Measurements from ENCODE around the gene GMPS.
"Not testable (repeated sequence)": the region's sequence is repeated elsewhere in the genome, so short reads cannot be mapped to it uniquely, and the experiment has no call there.

The GMPS gene

GRCh38 chr3:155885292-155885691 is 14.8 kb downstream of the GMPS start:
- Mint-ChIP-seq H3K4me3 (no peak overlapping the region), H3K36me3 (ENCODE audit: low read depth) (no peaks in the 10 kb centered on the region), H3K27me3 (ENCODE audit: low read depth) (no peaks in the 10 kb centered on the region), H3K9me3 (no peaks in the 10 kb centered on the region), H3K4me1 (peaks cover 21% of the 10 kb centered on the region), H3K27ac (no peak overlapping the region)
- TF ChIP-seq CTCF (IDR thresholded peaks at IDR 0.05; ENCODE audit: unreplicated experiment in 3 of 3), result no peak

- H3K4me3 Mint-ChIP-seq; H3K27me3 Mint-ChIP-seq (ENCODE audit: low read depth): not testable (repeated sequence)
Measured at GRCh38 chr3:155886348-155886747, 15.9 kb downstream of the GMPS start.

DNA sequence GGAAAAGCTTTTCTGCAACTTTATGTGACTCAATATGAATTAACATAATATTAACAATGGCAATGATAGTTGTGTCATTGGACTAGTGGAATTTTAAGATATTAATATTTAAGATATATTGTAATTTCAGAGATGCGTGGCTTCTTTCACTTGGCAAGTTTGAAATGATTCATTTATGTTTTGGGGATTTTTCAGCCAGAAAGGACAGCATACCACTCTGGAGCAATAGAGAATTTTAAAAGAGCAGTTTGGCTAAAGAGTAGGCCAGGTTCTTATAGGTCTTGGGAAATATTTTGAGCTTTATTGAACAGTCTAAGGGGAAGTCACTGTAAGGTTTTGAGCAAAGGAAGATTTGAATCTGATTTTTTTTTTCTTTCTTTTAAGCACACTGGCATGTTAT is 16.5 kb downstream of the GMPS start:
- no peak overlapping the region for H3K4me3 Mint-ChIP-seq

More at GRCh38 chr3:155886348-155886747, 15.9 kb downstream of the GMPS start:
- not testable (repeated sequence) for H3K27ac Mint-ChIP-seq; H3K36me3 Mint-ChIP-seq (ENCODE audit: low read depth); H3K9me3 Mint-ChIP-seq
- peaks cover 23% of the 10 kb centered on the region for H3K4me1 Mint-ChIP-seq

DNA sequence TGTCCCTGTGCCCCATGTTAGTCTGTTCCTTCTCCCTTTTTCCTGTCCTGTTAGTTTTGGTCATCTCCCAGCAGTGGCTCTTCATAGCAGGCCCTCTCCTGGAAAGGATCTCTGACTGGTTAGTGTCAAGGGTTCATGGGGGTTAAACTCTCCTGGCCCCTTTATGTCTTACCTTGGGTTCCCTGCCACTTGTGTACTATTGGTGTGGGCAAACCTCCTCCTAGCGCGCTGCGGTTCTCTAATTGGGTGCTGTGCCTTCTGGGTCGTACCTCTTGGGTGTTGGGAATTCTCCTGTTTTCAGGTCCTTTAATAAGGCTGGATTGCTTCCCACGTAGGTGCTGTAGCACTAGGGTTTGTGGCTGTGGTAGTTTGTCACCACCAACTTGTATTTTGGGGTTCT is 18.8 kb downstream of the GMPS start:
- peaks cover 14% of the 10 kb centered on the region for H3K36me3 Mint-ChIP-seq (ENCODE audit: low read depth)
- no peaks in the 10 kb centered on the region for H3K9me3 Mint-ChIP-seq

More for the DNA sequence above, 16.5 kb downstream of the GMPS start:
- Mint-ChIP-seq H3K27ac (no peak overlapping the region), H3K36me3 (ENCODE audit: low read depth) (no peaks in the 10 kb centered on the region), H3K9me3 (no peaks in the 10 kb centered on the region), H3K27me3 (ENCODE audit: low read depth) (no peaks in the 10 kb centered on the region), H3K4me1 (peaks cover 23% of the 10 kb centered on the region)
- no peak for TF ChIP-seq CTCF (IDR thresholded peaks at IDR 0.05; ENCODE audit: unreplicated experiment in 3 of 3)

GRCh38 chr3:155889952-155890351 is 19.5 kb downstream of the GMPS start:
- no peak overlapping the region for H3K4me3 Mint-ChIP-seq
- peak overlapping the region; percentile 10 to 49 (median 12) for H3K27ac Mint-ChIP-seq
- H3K4me1 Mint-ChIP-seq, result peaks cover 18% of the 10 kb centered on the region
- no peaks in the 10 kb centered on the region for H3K27me3 Mint-ChIP-seq (ENCODE audit: low read depth)
- peaks cover 20% of the 10 kb centered on the region for H3K36me3 Mint-ChIP-seq (ENCODE audit: low read depth)
- TF ChIP-seq CTCF (IDR thresholded peaks at IDR 0.05; ENCODE audit: unreplicated experiment in 3 of 3), result no peak
- no peaks in the 10 kb centered on the region for H3K9me3 Mint-ChIP-seq

More for the DNA sequence above, 18.8 kb downstream of the GMPS start:
- peak overlapping the region in 2 of 3 experiments; percentile 16 to 38 for H3K27ac Mint-ChIP-seq
- peaks cover 23% of the 10 kb centered on the region for H3K4me1 Mint-ChIP-seq
- no peak overlapping the region for H3K4me3 Mint-ChIP-seq
- no peak for TF ChIP-seq CTCF (IDR thresholded peaks at IDR 0.05; ENCODE audit: unreplicated experiment in 3 of 3)
- H3K27me3 Mint-ChIP-seq (ENCODE audit: low read depth), result no peaks in the 10 kb centered on the region

DNA sequence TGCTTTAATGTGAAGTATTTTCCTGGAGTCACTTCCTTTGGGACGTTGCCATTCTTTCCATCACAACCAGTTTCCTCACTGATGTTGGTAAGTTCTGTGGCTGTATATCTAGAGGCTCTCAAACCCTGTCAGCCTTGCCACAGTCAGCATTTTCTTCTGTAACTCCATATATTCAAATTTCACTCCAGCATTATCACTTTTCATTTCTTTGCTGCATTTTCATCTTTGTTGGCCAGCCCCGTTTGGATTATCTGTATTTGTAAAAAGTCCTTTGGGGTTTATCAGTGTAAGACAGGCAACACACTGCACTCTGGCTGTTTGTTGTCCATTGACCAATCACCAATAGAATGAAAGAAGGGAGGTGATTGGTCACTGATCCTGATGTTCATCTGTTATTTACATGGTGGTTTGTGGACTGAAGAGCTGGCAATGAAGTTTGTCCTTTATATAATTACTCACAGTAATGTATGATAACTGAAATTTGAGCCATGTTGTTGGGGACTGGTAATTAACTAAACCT is 20.3 kb downstream of the GMPS start:
- Mint-ChIP-seq H3K4me1 (peaks cover 17% of the 10 kb centered on the region), H3K27me3 (ENCODE audit: low read depth) (no peaks in the 10 kb centered on the region), H3K4me3 (no peak overlapping the region), H3K9me3 (no peaks in the 10 kb centered on the region), H3K36me3 (ENCODE audit: low read depth) (peaks cover 28% of the 10 kb centered on the region), H3K27ac (peak overlapping the region in 2 of 3 experiments; percentile 9 to 79)
- no peak for TF ChIP-seq CTCF (IDR thresholded peaks at IDR 0.05; ENCODE audit: unreplicated experiment in 3 of 3)

Measured in nephron (organoid).